WI38 (cell line): Measurements from ENCODE around the gene HIRA.

Source experiments
- H3K4me3 ChIP-seq: 2 replicates; pipeline ENCODE4 v1.5.1; 2011; ENCODE audit warnings: low read depth, mild to moderate bottlenecking, control low read depth, low read length
- TF ChIP-seq, protein P1 (sequence below): IDR thresholded peaks from 2 replicates; pipeline ENCODE4 v1.5.1; 2012; ENCODE audit warnings: low read depth, mild to moderate bottlenecking, control low read depth, low read length

Gene HIRA

GRCh38 chr22:19357270-19358105, 74.0 kb downstream of the HIRA start:
- H3K4me3 ChIP-seq = no peak overlapping the region
- TF ChIP-seq, protein P1, sequence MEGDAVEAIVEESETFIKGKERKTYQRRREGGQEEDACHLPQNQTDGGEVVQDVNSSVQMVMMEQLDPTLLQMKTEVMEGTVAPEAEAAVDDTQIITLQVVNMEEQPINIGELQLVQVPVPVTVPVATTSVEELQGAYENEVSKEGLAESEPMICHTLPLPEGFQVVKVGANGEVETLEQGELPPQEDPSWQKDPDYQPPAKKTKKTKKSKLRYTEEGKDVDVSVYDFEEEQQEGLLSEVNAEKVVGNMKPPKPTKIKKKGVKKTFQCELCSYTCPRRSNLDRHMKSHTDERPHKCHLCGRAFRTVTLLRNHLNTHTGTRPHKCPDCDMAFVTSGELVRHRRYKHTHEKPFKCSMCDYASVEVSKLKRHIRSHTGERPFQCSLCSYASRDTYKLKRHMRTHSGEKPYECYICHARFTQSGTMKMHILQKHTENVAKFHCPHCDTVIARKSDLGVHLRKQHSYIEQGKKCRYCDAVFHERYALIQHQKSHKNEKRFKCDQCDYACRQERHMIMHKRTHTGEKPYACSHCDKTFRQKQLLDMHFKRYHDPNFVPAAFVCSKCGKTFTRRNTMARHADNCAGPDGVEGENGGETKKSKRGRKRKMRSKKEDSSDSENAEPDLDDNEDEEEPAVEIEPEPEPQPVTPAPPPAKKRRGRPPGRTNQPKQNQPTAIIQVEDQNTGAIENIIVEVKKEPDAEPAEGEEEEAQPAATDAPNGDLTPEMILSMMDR = no peak

- H3K4me3 ChIP-seq = no peak overlapping the region
- TF ChIP-seq, protein P1 = no peak
Measured at GRCh38 chr22:19356708-19357269, 74.7 kb downstream of the HIRA start.

- H3K4me3 ChIP-seq = no peak overlapping the region
- TF ChIP-seq, protein P1 = no peak
Measured at GRCh38 chr22:19355413-19356157, 75.9 kb downstream of the HIRA start.

DNA sequence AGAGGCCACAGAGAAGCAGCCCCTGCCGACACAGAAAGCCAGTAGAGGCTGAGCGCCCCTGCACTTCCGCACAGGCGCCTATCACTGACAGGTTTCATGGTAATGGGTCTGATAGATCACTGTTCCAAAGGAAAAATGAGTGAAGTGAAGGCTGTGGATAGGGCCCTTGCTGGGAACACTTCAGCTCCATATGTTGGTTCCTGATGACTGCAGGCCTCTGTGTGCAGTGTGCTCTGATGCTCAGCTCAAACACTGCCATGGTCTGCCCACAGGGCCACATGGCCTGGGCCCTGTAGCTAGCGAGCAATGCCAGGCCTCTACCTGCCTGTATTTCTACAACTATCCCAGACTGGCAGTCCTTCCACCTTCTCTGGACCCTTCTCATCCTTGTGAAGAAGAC, 77.3 kb downstream of the HIRA start:
- no peak overlapping the region for H3K4me3 ChIP-seq
- TF ChIP-seq, protein P1 = no peak

DNA sequence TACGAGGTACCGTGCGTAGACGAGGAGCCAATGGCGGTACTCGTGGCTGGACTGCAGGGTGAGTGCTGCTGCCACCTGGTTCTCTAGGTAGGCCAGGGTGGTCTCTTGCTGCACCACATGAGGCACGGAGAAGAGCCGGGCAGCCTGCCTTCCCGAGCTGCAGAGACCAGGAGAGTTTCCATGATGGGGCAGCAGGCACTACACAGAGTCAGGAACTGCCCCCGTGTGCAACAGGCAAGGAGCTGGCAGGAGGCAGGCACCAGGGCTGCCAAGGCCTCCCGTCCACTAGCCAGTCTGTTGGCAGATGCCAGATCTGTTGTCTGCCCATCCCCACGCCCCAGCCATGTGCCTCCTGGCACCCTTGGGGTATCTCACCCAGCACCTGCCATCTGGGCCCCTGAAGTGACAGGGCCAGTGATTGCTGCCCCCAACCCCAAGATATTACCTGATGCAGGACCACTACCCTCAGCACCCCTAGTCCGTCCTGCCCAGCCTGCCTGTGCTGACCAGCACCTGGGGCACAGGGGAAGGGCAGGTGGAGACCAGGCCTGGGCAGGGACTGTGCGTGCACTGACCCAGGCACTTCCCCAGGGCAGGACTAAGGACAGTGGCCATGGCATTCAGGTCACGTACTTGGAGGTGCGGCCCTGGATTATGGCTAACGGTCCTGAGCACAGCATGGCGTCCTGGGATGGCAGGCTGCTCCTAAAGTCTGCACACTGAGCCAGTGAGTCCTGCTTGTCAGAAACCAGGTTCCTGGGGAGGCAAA, 78.0 kb downstream of the HIRA start:
- TF ChIP-seq, protein P1 = 0 out of 2 replicates have a peak, but pooled peaks have one; percentile 2
- no peak overlapping the region for H3K4me3 ChIP-seq

DNA sequence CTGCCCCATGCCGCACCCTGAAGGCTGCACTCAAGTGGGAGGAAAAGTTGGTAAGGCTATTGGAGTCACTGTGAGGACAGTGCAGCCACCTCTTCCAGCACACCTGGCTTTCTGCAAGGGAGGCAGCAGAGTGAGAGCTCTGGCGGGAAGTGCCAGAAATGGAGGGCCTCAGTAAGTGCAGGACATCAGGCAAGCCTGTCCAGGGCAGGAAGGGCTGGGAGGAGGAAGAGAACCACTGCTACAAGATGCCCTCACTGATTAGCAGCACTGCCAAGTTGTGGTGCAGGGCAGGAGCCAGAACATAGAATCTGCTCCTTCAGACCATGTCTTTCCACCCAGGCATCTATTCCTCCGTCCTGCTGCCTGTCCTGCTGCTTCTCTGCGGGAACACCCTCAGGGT, 78.8 kb downstream of the HIRA start:
- no peak overlapping the region for H3K4me3 ChIP-seq
- TF ChIP-seq, protein P1 = no peak
